ENCODE data around the gene RDH16.
"Not testable (repeated sequence)": the region's sequence is repeated elsewhere in the genome, so short reads cannot be mapped to it uniquely, and the experiment has no call there.

The RDH16 gene

GRCh38 chr12:56953314-56953713 lies 4.1 kb downstream of the RDH16 start:
- DNase-seq, result no peak

GRCh38 chr12:56951582-56952339 lies 5.6 kb downstream of the RDH16 start:
- no peak for DNase-seq

GRCh38 chr12:56948881-56949280 lies 8.5 kb downstream of the RDH16 start:
- DNase-seq, result no peak

- DNase-seq, result no peak
These were observed 9.0 kb downstream of the RDH16 start for GRCh38 chr12:56948457-56948777.

GRCh38 chr12:56947633-56948456 lies 9.6 kb downstream of the RDH16 start:
- no peak for DNase-seq

- no peak for DNase-seq
These were observed 13.5 kb downstream of the RDH16 start for GRCh38 chr12:56943878-56944277.

GRCh38 chr12:56943374-56943773 lies 14.0 kb downstream of the RDH16 start:
- DNase-seq, result not testable (repeated sequence)

GRCh38 chr12:56941299-56942017 lies 15.9 kb downstream of the RDH16 start:
- DNase-seq, result no peak

- not testable (repeated sequence) for DNase-seq
These were observed 16.5 kb downstream of the RDH16 start for GRCh38 chr12:56940942-56941298.

- DNase-seq, result no peak
These were observed 21.7 kb downstream of the RDH16 start for GRCh38 chr12:56935752-56936151.

GRCh38 chr12:56935157-56935556 lies 22.3 kb downstream of the RDH16 start:
- no peak for DNase-seq

- DNase-seq, result no peak
These were observed 23.4 kb downstream of the RDH16 start, which contains the start of gene SDR9C7 for GRCh38 chr12:56933826-56934625. TSS of gene SDR9C7 (minus strand) at chr12:56934408. CDS start at chr12:56934261, 147 bp downstream.

GRCh38 chr12:56932867-56933266 lies 24.5 kb downstream of the RDH16 start:
- no peak for DNase-seq

GRCh38 chr12:56932146-56932545 lies 25.3 kb downstream of the RDH16 start:
- no peak for DNase-seq

- no peak for DNase-seq
These were observed 25.9 kb downstream of the RDH16 start for GRCh38 chr12:56931474-56931978.

- no peak for DNase-seq
These were observed 27.2 kb downstream of the RDH16 start for GRCh38 chr12:56930241-56930640.

GRCh38 chr12:56929780-56930179 lies 27.6 kb downstream of the RDH16 start:
- no peak for DNase-seq

- no peak for DNase-seq
These were observed 29.1 kb downstream of the RDH16 start for GRCh38 chr12:56928262-56928661.

GRCh38 chr12:56927281-56927680 lies 30.1 kb downstream of the RDH16 start:
- no peak for DNase-seq

GRCh38 chr12:56922031-56922430 lies 35.4 kb downstream of the RDH16 start:
- no peak for DNase-seq

GRCh38 chr12:56921346-56921745 lies 36.1 kb downstream of the RDH16 start:
- DNase-seq, result no peak

- not testable (repeated sequence) for DNase-seq
These were observed 39.3 kb downstream of the RDH16 start for GRCh38 chr12:56918139-56918538.

GRCh38 chr12:56916996-56917333 lies 40.4 kb downstream of the RDH16 start:
- DNase-seq, result no peak

Data from NCI-H774 (cell line).